Stimulated activated CD8-positive, alpha-beta memory T cell treated with anti-CD3 and anti-CD28 coated beads, Interleukin-15, amount 100 ng/mL, for 48 hours (primary cell): ENCODE data around the gene RAB11FIP5.

Experiments used
- DNase-seq, 2 donors: peaks; one replicate each; pipeline ENCODE4 v3.0.0-alpha.2; 2020; ENCODE audit warnings: low read depth in 2 of 2

RAB11FIP5 gene

DNA sequence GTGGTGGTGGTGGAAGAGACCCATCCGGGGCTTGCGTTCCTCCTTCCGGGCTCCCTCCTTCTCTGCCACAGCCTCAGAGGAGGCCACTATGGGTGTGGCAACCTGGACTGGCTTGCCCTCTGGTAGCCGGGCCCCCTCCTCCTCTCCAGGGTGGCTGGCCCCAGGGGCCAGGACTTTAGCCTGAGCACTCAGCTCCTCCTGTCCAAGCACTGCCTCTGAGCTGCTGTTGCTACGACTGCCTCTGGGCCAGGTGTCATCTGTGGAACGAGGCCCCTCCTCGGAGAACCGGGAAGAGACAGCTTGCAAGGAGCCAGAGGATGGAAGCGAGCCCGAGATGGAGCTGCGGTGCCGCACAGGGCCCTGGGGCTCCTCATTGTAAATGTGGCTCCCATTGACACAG is 24.5 kb downstream of the RAB11FIP5 start:
- no peak for DNase-seq

DNA sequence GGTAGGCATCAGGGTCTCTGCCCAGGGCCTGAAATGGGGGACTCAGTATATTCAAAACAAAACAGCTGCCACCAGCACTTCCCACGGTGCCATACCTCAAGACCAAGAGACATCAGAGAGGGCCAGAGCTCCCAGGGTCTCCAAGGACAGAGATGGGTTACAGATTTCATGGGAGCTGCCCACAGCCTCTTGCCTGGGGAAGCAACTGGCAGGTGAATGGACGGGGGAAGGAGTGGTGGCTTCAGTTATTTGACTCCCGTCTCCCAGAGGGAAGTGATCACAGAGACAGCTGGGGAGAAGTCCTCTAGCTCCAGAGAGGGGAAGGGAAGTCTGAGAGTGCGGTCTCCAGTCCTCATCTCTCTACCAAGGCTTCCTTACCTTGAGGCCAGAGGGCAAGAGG is 25.4 kb downstream of the RAB11FIP5 start:
- DNase-seq: no peak

DNA sequence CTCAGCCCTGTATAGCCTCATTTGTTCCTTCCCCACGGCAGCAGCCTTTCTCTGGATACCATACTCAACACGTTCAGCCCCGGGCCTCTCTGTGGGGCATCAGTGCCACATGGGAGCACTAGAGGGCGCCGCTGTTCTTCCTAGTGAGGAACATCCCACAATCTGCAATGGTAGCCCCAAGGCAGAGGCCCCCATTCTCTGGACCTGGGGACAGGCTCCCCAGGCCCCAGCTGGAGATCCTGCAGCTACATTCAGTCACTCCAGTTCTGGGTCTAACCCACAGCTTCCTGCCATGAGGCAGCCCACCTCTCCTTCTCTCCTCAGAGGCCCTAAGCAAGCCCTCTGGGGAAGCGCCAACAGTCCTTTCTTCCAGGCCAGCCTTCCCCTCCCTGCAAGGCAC is 27.1 kb downstream of the RAB11FIP5 start:
- peak; percentile 57 to 67 for DNase-seq

DNA sequence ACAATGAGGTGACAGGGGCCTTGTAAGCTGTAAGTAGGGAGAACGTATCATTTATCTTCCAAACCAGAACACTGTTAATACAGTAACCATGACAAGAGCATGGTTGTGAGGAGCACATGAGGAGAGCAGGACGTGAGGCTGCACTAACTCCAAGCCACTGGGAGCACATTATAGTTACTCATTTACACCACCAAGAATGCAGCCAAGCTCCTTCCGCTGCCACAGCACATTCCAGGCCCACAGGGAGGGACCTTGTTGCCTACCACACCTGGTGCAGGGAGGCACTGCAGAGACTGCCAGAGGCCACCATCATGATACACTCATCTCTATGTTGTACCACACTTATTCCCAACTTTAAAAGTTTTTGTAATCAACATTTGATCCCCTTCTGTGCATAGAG is 27.8 kb downstream of the RAB11FIP5 start:
- no peak for DNase-seq

DNA sequence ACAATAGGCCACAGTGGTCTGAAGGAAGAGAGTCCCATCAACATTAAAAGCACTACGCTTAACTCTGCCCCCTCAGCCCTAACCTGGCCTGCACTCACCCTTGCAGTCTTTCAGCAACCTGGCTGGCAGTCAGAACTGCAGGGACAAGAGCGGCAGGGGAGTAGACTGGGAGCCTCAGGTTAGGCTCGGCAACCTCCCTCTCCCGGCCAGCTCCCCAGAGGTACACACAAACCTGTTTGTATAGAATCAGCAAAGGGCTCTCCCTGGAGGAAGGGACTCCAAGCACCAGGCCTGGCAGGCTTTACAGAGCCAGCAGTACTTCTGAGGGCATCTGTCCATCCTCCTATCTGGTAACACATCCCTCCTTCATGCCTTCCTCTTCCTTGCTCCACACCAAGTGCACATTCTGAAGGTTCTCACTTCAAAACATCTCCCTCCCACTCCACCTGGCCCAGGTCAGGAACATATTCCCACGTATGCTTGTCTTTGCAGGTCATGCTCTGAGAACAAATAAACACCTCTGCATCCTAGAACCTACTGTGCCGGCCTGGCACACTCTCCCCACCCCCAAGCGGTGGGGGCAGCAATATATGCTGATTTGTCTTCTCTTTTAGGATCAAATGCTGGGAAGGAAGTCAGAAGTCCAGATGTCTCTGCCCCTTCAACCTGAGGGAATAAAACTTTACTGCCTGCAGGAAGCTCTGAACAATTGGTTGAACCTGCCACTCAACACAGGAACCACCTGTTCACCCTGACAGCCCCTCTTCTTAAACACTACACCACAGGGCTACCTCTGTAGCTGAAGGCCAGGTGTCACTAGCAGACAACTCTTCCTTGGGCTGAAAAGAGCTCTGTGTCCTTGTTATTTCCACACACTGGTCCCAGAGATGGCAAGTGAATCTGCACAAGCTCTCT is 28.6 kb downstream of the RAB11FIP5 start:
- no peak for DNase-seq

DNA sequence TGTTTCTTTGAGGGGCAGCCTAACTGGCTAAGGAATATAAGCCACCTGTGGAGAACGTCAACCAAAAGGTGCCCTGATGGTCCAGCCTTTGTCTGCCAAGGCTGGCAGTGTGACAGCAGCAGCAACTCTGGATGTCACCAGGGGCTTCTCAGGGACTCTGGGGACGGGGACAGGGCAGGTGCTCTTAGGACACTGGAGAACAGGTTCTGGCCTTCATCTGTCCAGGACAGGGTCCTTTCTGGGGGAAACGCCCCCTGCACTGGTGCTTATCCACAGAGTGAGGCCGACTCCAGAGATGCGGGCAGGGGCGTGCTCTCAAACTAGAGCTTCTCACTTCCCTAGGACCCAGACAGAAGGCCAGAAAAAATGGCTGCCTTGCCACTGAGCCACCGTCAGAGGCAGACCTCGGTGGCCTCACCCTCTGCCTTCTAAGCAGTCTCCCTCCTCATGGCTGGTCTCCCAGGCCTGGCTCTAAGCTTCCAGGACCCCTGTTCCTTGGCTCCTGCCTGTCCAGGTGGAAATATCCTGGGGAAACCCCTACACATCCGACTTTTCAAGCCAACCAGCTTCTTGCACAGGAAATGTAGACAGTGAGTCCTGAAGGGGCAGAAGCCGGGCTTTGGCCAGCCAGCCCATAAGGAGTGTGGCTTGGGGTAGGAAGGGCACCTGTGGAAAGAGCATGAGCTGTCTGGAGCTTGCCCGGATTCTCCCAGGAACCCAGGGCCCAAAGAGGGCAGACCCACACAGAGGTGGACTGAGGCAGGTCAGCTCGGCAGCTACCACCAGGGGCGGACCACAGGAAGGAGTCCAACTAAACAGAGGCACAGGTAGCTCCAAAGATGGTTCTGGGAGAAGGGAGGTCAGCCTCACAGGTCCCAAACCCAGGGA is 30.0 kb downstream of the RAB11FIP5 start:
- no peak for DNase-seq

DNA sequence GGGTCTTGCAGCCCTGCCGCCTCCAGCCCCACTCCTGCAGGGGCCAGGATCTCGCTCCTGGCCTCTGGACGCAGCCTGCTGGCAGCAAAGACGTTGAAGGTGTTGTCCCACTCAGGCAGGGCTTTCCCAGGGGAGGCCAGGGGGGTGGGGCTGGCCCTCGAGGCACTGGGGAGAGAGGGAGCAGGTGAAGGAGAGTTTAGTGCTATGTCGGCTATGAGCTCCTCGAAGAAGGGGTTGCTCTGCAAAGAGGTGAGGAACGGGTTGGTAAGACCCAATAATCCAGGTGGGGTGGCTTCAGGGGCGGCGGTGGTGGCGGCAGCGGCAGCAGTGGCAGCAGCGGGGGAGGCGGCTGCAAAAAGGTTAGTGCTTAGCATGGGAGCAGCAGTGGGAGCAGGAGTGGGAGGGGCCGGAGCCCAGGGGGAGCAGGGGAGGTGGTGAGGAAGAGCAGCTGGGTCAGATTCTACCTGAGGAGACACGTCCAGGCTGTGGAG is 31.5 kb downstream of the RAB11FIP5 start:
- DNase-seq: no peak

DNA sequence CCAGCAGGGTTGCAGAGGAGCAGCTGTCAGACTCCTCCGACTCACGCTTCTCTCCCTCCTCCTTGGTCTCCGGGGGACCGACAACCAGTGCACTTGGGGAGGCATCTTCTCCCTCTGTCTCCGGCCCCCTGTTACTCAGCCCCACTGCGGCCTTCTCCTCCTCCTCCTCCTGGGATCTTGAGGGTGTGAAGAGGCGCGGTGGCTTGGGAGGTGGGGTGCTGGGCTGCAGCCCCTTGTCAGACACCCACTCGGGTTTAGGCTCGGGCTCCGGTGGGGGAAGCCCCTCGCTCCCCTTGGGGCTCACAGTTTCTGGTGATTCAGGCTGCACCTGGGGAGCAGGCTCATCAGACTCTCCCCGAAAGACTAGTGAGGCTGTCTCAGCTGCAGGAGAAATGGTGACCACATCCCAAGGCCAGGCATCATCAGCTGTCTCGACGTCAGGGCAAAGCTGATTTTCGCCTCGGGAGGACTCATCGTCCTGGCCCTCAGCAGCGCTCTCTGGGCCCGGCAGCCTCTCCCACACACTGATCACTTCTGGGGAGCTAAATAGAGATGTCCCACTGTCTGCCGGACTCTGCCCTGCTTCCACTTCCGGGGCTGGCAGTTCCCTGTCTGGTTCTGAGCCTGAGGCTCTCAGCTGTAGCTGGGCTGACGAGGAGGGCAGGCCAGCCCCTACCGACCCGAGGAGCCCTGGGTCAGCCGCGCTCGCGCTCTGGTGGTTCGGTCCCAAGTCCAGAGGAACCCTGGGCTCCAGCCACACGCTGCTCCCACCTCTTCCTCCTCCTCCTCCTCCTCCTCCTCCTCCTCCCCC is 32.2 kb downstream of the RAB11FIP5 start:
- DNase-seq: no peak

DNA sequence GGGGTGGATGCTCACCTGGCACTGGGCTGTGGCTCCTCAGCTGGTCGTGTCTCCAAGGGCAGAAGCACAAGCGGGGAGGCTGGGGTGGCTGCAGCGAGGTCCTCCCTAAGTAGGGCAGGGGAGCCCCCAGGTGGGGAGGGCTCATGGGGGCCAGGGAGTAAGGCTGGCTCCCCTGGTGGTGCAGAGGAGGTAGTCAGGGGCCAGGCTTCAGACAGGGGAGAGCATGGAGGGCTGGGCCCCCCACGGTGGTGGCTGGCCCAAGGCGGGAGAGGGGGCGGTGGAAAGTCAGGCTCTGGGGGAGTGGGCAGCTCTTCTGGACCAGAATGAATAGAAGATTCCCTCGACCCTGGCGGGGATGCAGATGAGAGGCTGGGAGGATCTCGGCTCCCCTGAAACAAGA is 33.1 kb downstream of the RAB11FIP5 start:
- DNase-seq: no peak

DNA sequence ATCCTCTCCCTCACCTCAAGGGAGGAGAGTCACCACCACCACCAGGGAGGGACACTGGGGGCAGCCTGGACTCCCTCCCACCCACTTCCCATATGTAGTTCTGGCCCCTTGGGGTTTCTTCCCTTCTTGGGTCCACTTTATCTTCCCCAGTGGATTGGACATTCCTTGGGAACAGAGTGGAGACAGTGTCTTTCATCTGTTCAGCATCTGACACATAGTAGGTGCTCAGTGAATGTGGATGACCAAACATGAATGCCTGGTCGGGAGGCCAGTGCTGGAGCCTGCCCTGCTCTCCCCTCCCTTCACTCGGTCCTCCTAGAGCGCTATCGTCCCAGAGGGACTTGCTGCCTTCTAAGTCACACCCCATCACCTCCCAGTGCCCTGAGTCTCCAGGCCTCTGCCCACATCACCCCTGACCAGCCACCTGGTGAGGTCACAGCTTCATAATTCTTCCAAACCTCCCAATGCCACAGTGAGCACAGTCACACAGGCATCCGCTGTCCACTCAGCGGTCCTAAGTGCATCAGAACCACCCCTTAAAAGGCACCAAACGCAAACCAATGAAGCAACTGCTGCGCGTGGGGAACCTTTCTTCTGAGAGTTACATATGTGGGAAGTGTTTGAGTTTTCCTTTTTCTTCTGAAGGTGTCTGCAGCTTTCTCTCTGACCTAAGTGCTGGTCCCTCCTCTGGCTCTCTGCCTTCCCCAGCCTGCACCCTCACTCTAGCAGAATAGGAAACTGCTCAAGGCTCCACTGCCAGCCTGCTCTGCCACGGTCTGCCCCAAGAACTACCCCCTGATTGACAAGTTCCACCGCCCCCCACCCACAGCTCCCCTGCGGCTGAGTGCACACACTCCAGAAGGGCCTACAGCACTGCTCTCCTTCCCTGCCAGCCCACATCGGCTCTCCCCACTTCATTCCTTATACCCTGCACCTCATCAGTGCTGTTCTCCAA is 34.0 kb downstream of the RAB11FIP5 start:
- DNase-seq: no peak

DNA sequence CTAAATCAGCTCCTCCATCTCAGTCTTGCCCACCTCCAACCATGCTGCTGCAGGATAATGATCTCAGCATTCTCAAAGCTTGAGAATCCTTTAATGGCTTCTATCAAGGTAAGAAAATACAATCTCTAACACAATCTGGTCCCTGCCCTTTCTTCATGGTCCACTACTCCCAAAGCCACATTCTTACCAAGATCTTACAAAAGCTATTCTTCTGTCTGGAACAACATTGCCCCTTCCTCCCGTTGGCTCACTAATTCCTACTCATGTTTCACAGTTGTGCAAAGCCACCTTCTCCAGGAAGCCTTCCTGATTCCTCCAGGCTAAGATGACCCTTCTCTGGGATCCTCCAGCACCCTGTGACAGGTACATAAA is 35.3 kb downstream of the RAB11FIP5 start:
- DNase-seq: no peak

DNA sequence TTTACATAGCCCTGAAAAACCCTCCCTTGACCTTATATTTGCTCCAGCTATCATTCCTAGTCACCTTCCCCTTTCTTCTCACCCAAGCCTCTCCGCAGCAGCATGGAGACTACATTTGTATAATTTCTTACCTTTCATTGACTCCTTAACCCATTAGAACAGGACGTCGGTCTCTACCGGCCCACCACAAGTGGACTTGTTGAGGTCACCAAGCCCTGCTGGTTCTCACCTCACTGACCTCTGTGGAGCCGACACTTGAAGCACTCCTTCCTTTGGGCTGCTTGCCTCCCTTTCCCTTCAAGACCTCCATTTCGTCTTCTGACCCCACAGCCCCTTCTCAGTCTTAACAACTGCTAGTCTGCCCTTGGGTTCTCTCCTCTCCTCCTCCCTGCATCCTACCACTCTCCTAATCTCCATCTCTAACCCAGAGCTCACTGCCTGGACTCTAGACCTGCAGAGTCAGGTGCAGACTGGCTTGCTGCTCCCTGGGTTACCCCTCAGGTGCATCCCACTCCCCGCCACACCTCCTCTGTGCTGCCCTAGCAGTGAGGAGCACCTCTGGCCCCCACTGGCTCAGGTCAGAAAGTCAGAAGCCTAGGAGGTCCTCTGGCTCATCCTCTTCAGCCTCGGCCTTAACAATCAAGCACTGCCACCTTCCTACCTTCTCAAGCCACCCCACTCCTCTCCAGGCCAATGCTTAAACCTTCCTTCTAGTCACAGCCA is 35.9 kb downstream of the RAB11FIP5 start:
- DNase-seq: no peak

DNA sequence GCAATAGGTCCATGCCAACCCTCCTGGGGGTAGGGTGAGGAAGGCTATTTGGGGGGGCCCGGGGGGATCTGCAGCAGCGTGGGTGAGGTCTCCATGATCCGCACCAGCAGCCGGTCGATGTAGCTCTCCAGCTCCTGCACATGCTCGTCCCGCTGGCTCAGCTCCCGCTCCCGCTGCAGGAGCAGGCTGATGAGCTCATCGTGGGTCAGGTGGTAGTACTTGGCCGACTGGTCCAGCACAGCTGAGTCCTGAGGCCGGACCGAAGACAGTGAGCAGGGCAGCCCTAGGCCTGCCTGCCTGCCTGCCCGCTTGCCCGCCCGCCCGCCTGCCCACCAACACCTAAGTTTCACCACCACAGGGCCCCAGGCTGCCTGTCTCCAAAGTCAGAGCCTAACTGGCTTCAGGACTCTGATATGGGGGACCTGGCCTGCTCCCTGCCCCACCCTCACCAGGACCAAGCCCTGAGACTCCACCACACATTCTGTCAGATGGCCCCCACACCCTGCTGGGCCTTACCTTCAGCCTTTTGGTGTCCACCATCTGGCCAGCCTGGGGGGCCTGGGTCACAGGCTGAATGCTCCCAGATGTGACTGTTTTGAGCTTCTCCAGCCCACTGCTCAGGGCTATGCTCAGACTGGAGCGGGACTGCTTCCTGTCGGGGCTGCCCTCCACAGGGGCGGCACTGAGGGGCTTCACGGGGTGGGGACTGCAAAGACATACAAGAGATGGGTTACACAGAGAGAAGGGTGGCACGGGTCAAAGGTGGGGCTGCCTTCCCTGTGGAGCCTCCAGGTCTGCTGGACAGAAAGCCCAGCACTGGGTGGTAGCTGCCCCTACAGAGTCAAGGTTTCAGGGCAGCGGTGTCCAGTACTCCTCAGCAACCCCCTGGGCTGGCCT is 37.0 kb downstream of the RAB11FIP5 start:
- DNase-seq: no peak

DNA sequence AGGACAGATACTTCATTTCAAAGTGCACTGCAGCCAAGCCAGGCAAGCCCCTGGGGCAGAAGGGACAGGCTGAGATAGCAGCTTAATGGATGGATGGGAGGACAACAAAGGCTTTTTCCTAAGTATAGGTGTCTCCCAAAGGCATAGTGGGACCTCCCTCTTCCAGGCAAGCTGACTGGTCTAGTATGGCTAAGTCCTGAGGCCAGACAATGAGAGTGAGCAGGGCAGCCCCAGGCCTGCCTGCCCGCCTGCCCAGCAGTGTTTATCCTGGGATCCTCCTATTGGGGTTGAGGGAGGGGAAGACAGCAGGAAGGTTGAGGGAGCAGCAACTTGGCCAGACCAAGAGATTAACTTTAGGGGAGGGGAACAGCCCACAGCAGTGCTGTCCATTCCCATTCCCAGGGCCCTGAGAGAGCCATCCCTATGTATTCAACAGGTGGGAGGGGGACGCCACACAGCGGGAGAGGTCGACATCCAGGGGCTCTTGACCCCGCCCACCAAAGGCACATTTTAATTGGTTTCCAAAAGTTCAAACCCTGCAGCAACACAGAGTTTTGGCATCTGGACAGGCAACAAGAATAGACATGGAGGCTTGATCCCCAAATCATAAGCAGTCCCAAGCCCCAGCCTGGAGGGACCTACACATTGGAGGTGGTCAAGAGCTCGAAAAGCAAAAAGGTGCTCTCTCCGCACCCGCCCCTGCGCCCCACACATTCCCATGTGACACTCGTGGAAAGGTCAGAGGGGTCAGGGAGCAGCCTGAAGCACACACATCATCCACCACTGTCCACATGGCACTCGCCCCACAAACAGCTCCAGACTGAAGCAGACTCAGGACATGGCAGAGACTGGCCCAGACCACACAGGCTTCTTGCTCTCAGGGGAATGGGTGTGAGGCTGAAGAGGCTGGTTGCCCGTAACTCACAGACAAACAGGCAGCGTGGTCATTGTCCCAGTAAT is 38.4 kb downstream of the RAB11FIP5 start:
- no peak for DNase-seq

DNA sequence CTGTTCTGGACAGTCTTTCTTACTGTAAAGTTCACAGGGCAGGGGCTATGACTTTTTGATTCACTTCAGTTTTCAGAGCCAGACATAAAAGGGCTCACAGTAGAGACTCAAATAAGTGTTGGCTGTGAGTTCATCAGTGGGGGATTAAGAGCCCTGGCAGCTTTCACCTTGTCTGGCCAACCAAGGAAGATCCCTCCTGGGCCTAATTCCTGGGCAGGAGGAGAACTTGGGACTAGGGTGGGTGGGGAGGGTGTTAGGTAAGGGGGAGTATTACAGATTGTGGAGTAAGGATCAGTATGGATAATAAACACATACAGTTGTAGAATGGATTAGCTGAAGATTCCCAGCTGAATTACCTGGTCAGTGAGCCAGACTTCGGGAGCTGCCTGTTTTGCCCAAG is 40.3 kb downstream of the RAB11FIP5 start:
- DNase-seq: no peak

DNA sequence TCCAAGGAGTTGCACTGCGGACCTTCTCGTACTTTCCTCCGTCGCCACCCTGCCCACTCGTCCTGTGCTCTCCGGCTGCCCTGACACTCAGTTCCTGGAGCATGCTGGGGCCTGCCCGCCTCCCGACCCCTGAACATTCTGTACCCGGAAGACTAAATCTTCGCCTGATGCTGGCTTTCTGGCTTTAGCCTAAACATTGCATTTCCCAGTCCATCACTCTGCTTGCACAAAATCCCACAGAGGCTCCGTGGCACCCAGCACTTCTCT is 40.7 kb downstream of the RAB11FIP5 start:
- DNase-seq: peak in 1 of 2 donors; percentile 2

DNA sequence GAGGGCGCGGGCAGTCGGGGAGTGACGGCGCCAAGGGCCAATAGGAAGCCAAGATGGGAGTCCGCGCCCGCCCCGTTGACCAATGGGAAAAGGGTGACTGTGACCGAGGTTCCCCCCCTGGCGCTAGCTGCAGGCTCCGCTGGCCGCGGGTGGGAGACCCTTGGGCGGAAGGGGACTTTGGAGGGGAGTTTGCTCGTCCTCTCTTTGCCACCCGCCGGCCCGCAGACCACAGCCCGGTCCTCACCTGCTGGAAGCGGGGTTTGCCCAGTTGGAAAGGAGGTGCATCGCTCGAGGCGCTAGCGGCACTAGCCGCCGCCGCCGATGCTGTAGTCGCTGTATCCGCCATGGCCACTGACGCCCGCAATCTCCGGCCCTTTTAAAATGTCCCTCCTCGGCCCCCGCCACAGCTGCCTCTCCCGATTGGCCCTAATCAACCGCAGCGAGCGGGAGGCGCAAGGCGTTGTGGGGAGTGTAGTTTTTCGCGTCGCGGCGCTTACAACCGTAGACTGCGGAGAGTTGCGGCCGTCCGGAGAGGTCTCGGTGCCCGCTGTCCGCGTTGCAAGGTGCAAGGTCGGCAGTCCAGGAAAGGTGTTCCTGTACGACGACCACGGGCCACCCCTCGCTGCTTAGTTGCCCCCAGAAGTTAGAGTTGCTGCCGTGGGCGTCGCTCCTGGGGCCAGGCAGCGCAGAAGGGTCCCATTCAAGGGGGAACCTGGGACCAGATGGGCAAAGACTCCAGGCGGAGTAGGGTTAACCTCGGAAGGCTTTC is 41.2 kb downstream of the RAB11FIP5 start, which contains the start of gene SFXN5:
SFXN5 (minus strand) TSS at position 353 of the 769 bp plus-strand sequence; CDS start at position 346, 7 bp downstream.
- DNase-seq: peak; percentile 92 to 93
